NCI-H2227 (cell line): Measurements from ENCODE around the gene C10orf71.

ENCODE experiments used
- DNase-seq: peaks from one replicate; lab custom pipeline; 2025; ENCODE audit not compliant: unreplicated experiment; lab: John Stamatoyannopoulos, UW

C10orf71 gene

GRCh38 chr10:49311555-49312236 lies 12.7 kb downstream of the C10orf71 start:
- no peak for DNase-seq

GRCh38 chr10:49312246-49312869 lies 13.4 kb downstream of the C10orf71 start:
- DNase-seq, result no peak

- DNase-seq, result no peak
Observed at GRCh38 chr10:49313501-49314070, 14.6 kb downstream of the C10orf71 start.

GRCh38 chr10:49314806-49315205 lies 15.8 kb downstream of the C10orf71 start:
- no peak for DNase-seq

GRCh38 chr10:49318028-49318427 lies 19.1 kb downstream of the C10orf71 start:
- DNase-seq, result no peak

- no peak for DNase-seq
Observed at GRCh38 chr10:49318755-49319154, 19.8 kb downstream of the C10orf71 start.

- DNase-seq, result no peak
Observed at GRCh38 chr10:49319206-49319605, 20.2 kb downstream of the C10orf71 start.

GRCh38 chr10:49320191-49320590 lies 21.2 kb downstream of the C10orf71 start:
- DNase-seq, result no peak

- no peak for DNase-seq
Observed at GRCh38 chr10:49321021-49321420, 22.1 kb downstream of the C10orf71 start.

- no peak for DNase-seq
Observed at GRCh38 chr10:49322371-49323170, 23.6 kb downstream of the C10orf71 start.

GRCh38 chr10:49323171-49323895 lies 24.4 kb downstream of the C10orf71 start:
- DNase-seq, result no peak

- no peak for DNase-seq
Observed at GRCh38 chr10:49323896-49324270, 24.9 kb downstream of the C10orf71 start.

- no peak for DNase-seq
Observed at GRCh38 chr10:49324711-49325110, 25.7 kb downstream of the C10orf71 start.

GRCh38 chr10:49325131-49325915 lies 26.4 kb downstream of the C10orf71 start:
- DNase-seq, result no peak

GRCh38 chr10:49325916-49326783 lies 27.2 kb downstream of the C10orf71 start:
- no peak for DNase-seq

- DNase-seq, result no peak
Observed at GRCh38 chr10:49327036-49327813, 28.3 kb downstream of the C10orf71 start.

GRCh38 chr10:49328401-49329145 lies 29.6 kb downstream of the C10orf71 start:
- DNase-seq, result no peak

- DNase-seq, result no peak
Observed at GRCh38 chr10:49329146-49329505, 30.2 kb downstream of the C10orf71 start.
